GM12875 (cell line): ENCODE data around the gene BAIAP2.

Experiments used
- H3K4me3 ChIP-seq: one replicate; pipeline ENCODE4 v1.5.1; 2011; ENCODE audit warnings: low read depth, low read length, control low read depth
- CTCF ChIP-seq: IDR thresholded peaks from 2 replicates; pipeline ENCODE4 v1.5.1; 2011; ENCODE audit warnings: low read depth, mild to moderate bottlenecking, control low read depth, inconsistent platforms, low read length, moderate library complexity, borderline replicate concordance; ENCODE audit not compliant: insufficient read depth

BAIAP2 gene

GRCh38 chr17:81056312-81056711, 21.4 kb downstream of the BAIAP2 start:
- H3K4me3 ChIP-seq = no peak overlapping the region
- no peak for TF ChIP-seq CTCF

GRCh38 chr17:81057079-81057730, 22.3 kb downstream of the BAIAP2 start:
- H3K4me3 ChIP-seq = no peak overlapping the region
- TF ChIP-seq CTCF = no peak

- no peak for TF ChIP-seq CTCF
- no peak overlapping the region for H3K4me3 ChIP-seq
Observed at GRCh38 chr17:81057777-81058176, 22.8 kb downstream of the BAIAP2 start.

- no peak overlapping the region for H3K4me3 ChIP-seq
- TF ChIP-seq CTCF = no peak
Observed at GRCh38 chr17:81058263-81058871, 23.4 kb downstream of the BAIAP2 start.

GRCh38 chr17:81059026-81059425, 24.1 kb downstream of the BAIAP2 start:
- H3K4me3 ChIP-seq = no peak overlapping the region
- no peak for TF ChIP-seq CTCF

- no peak overlapping the region for H3K4me3 ChIP-seq
- no peak for TF ChIP-seq CTCF
Observed at GRCh38 chr17:81060416-81060815, 25.5 kb downstream of the BAIAP2 start.
